Testis (tissue), 2 donors: Measurements from ENCODE around the gene TMEM123.

Experiments
- CTCF ChIP-seq, 3 experiments: fragments of 450-650 bp in 2 of 3; fragments of 200-600 bp in 1 of 3; sonication (generic) in 1 of 3; IDR thresholded peaks; one replicate each; pipeline ENCODE4 v1.5.1; 2016 to 2019; ENCODE audit warnings: antibody characterized with exemption in 3 of 3, mild to moderate bottlenecking in 2 of 3, moderate library complexity in 1 of 3
- POLR2A ChIP-seq: fragments of 450-650 bp; IDR thresholded peaks from one replicate; pipeline ENCODE4 v1.6.1; 2017; ENCODE audit warnings: antibody characterized with exemption, mild to moderate bottlenecking, moderate library complexity

GRCh38 chr11:102438311-102439062, 14.1 kb downstream of the TMEM123 start:
- TF ChIP-seq CTCF (IDR thresholded peaks at IDR 0.05) (no peak), POLR2A (no peak)
